D721Med (cell line): Measurements from ENCODE around the gene LAMC1.

Experiments
- DNase-seq: peaks from one replicate; pipeline ENCODE4 v3.0.0; 2011; ENCODE audit warnings: low spot score; ENCODE audit not compliant: insufficient read length
- FAIRE-seq: peaks from 2 replicates; lab custom pipeline; 2011; peaks lifted over from hg19 to GRCh38; lab: Jason Lieb, UNC
- CTCF ChIP-seq: IDR thresholded peaks from 2 replicates; pipeline ENCODE4 v1.5.1; 2012; ENCODE audit warnings: mild to moderate bottlenecking, control low read depth; ENCODE audit not compliant: insufficient read depth; ENCODE audit errors: missing control alignments

LAMC1 gene

GRCh38 chr1:183161391-183161790 lies 138.2 kb downstream of the LAMC1 start:
- FAIRE-seq: no peak
- TF ChIP-seq CTCF: no peak

GRCh38 chr1:183163316-183163715 lies 140.1 kb downstream of the LAMC1 start:
- DNase-seq: no peak
- TF ChIP-seq CTCF: no peak
- FAIRE-seq: no peak

More at GRCh38 chr1:183161391-183161790, 138.2 kb downstream of the LAMC1 start:
- DNase-seq: no peak

GRCh38 chr1:183164340-183164739 lies 141.1 kb downstream of the LAMC1 start:
- no peak for DNase-seq
- no peak for FAIRE-seq
- no peak for TF ChIP-seq CTCF

GRCh38 chr1:183164963-183165362 lies 141.7 kb downstream of the LAMC1 start:
- DNase-seq (no peak), FAIRE-seq (no peak)
- no peak for TF ChIP-seq CTCF

- FAIRE-seq (no peak), DNase-seq (no peak)
- no peak for TF ChIP-seq CTCF
Measured at GRCh38 chr1:183165456-183165855, 142.2 kb downstream of the LAMC1 start.

- DNase-seq (no peak), FAIRE-seq (no peak)
- TF ChIP-seq CTCF: no peak
Measured at GRCh38 chr1:183166454-183166853, 143.2 kb downstream of the LAMC1 start.

GRCh38 chr1:183167676-183168075 lies 144.5 kb downstream of the LAMC1 start:
- TF ChIP-seq CTCF: no peak
- DNase-seq (no peak), FAIRE-seq (no peak)
